Fibroblast of pulmonary artery (primary cell): Measurements from ENCODE around the gene ST8SIA5.

Experiments used
- DNase-seq: peaks from one replicate; pipeline ENCODE4 v3.0.0-alpha.2; 2010; ENCODE audit warnings: low read depth
- H3K4me3 ChIP-seq: replicated peaks from 2 replicates; pipeline ENCODE4 v1.5.1; 2011; ENCODE audit warnings: low read depth, mild to moderate bottlenecking, control low read depth, low read length, moderate library complexity
- TF ChIP-seq, protein P1 (sequence below): IDR thresholded peaks from 2 replicates; pipeline ENCODE4 v1.5.1; 2011; ENCODE audit warnings: mild to moderate bottlenecking, control low read depth, low read length, inconsistent platforms; ENCODE audit errors: missing control alignments

Gene ST8SIA5

DNA sequence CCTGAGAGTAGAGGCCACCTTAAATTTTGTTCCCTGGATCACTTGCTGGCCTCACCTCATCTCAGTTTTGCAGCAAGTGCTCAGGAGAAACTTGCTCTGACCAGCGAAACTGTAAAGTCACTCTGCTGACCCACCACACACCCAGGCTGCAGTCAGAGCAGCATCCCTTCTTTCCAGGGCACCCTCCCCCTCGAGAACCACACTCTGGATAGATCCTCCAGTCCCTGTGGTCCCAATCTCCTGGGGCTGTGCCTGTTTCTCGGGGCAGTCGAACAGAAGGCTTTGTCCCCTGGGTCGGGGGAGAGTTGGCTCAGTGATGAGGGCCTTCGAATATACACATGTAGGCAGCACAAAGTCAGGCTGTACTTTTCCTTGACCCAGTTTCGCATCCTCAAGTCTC is 18.4 kb downstream of the ST8SIA5 start:
- H3K4me3 ChIP-seq: no peak overlapping the region
- DNase-seq: no peak
- TF ChIP-seq, protein P1, sequence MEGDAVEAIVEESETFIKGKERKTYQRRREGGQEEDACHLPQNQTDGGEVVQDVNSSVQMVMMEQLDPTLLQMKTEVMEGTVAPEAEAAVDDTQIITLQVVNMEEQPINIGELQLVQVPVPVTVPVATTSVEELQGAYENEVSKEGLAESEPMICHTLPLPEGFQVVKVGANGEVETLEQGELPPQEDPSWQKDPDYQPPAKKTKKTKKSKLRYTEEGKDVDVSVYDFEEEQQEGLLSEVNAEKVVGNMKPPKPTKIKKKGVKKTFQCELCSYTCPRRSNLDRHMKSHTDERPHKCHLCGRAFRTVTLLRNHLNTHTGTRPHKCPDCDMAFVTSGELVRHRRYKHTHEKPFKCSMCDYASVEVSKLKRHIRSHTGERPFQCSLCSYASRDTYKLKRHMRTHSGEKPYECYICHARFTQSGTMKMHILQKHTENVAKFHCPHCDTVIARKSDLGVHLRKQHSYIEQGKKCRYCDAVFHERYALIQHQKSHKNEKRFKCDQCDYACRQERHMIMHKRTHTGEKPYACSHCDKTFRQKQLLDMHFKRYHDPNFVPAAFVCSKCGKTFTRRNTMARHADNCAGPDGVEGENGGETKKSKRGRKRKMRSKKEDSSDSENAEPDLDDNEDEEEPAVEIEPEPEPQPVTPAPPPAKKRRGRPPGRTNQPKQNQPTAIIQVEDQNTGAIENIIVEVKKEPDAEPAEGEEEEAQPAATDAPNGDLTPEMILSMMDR: no peak

DNA sequence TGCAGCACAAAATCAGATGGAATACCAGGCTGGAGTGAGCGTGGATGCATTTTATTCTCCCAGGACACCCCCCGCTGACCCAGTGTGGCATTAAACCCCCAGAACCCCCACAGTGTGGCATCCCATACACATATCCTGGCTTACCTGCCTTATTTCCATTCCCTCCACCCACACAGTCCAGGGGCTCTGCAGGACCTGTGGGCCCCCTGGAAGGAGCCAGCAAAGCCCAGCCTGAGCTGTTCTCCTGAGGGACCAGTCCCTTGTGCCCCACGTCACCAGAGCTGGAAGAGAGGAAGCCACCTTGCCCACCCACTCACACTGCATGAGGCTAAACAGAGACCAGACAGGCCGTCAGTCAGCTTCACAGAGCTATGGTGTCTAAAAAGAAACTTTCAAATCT is 20.1 kb downstream of the ST8SIA5 start:
- H3K4me3 ChIP-seq: no peak overlapping the region
- DNase-seq: no peak
- TF ChIP-seq, protein P1: no peak

DNA sequence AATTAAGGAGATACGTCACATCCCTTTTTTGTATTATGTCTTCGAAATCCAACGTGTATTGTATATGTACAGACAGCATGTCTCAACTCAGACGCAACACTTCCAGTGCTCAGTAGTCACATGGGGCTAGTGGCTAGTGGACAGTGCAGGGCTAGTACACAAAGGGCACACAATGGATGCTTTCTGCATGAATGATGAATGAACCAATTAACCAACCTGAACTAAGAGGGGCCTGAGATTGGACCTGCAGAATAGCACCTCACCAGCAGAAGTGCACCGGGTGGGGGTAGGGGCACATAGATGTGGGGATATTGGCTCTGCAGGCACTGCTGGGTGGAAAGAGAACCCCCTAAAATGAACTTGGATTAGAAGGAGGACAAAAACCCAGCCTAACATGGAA is 20.7 kb downstream of the ST8SIA5 start:
- no peak for DNase-seq
- TF ChIP-seq, protein P1: no peak
- H3K4me3 ChIP-seq: no peak overlapping the region

DNA sequence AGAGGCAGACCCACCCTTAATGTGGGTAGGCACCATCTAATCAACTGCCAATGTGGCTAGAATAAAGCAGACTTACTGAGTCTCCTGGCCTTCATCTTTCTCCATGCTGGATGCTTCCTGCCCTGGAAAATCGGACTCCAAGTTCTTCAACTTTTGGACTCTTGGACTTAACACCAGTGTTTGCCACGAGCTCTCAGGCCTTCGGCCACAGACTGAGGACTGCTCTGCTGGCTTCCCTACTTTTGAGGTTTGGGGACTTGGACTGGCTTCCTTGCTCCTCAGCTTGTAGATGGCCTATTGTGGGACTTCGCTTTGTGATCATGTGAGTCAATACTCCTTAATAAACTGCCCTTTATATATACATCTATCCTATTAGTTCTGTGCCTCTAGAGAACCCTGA is 21.9 kb downstream of the ST8SIA5 start:
- no peak for DNase-seq
- no peak overlapping the region for H3K4me3 ChIP-seq
- TF ChIP-seq, protein P1: no peak

DNA sequence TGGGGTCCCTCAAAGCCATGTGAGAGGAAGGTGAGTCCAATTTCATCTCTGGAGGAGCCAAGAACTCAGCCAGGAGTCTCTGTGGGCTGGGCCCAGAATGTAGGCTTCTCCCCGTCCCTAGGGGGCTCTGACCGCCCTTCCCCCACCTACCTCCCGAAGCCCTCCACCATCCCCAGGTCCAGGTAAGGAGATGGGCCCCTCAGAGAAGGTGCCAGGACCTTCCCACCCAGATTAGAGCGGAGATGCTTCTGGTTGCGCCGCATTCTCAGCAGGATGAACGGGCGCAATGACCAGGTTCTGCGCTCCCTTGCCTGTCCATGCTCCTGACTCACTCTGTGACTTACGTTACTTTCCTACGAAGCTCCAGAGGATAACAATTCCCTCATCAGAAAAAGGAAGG is 23.0 kb downstream of the ST8SIA5 start:
- TF ChIP-seq, protein P1: no peak
- DNase-seq: no peak
- no peak overlapping the region for H3K4me3 ChIP-seq

DNA sequence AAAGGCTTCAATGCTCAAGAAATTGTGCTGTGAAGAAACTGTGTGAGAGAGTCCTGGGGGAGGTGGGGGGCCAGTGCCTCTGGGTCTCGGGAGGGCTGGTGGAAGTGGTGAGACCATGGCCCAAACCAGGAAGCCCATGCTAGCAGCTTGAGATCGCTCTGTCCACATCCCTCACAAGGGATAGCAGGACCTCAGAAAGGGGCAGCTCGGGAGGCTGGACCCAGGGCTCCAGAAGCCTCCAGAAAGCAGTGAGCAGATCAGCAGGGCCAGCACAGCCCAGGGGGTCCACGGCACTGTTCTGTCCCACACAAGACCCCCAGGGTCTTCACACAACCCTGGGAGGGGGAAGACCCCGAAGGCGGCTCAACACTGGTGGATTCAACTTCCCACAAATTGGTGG is 24.1 kb downstream of the ST8SIA5 start:
- DNase-seq: no peak
- TF ChIP-seq, protein P1: no peak

DNA sequence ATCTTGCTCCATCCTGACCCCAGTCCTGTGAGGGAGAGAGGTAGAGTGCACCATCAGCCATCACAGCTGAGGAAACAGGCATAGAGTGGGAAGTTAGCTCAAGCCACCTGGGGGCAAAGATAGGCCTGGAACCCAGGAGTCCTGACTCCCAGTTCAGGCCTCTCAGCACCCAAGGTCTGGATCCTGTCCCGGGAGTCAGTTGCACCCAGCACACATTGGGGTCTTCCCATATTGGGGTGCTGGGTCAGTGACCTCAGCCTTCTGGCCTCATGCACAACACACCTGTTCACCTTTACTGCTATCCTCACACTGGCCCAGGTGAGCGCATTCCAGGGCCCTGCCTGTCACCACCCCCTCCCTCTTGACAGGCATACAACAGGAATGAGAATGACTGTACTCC is 24.7 kb downstream of the ST8SIA5 start:
- no peak for DNase-seq
- no peak overlapping the region for H3K4me3 ChIP-seq
- TF ChIP-seq, protein P1: no peak

More for the DNA sequence above, 24.1 kb downstream of the ST8SIA5 start:
- H3K4me3 ChIP-seq: no peak overlapping the region
